Transverse colon (tissue), 3 donors: ENCODE results near the gene CNOT10.

Experiments used
- EP300 ChIP-seq: sonication (generic); formaldehyde crosslinking; IDR thresholded peaks from one replicate; pipeline ENCODE4 v1.6.1; 2017; ENCODE audit warnings: antibody characterized with exemption, low read depth
- POLR2A ChIP-seq: fragments of 450-650 bp; IDR thresholded peaks from one replicate; pipeline ENCODE4 v1.6.1; 2016; ENCODE audit warnings: antibody characterized with exemption, mild to moderate bottlenecking, moderate library complexity
- POLR2AphosphoS5 ChIP-seq, 3 donors: sonication (generic); formaldehyde crosslinking; IDR thresholded peaks; one replicate each; pipeline ENCODE4 v1.6.1; 2016; ENCODE audit warnings: antibody characterized with exemption in 3 of 3

DNA sequence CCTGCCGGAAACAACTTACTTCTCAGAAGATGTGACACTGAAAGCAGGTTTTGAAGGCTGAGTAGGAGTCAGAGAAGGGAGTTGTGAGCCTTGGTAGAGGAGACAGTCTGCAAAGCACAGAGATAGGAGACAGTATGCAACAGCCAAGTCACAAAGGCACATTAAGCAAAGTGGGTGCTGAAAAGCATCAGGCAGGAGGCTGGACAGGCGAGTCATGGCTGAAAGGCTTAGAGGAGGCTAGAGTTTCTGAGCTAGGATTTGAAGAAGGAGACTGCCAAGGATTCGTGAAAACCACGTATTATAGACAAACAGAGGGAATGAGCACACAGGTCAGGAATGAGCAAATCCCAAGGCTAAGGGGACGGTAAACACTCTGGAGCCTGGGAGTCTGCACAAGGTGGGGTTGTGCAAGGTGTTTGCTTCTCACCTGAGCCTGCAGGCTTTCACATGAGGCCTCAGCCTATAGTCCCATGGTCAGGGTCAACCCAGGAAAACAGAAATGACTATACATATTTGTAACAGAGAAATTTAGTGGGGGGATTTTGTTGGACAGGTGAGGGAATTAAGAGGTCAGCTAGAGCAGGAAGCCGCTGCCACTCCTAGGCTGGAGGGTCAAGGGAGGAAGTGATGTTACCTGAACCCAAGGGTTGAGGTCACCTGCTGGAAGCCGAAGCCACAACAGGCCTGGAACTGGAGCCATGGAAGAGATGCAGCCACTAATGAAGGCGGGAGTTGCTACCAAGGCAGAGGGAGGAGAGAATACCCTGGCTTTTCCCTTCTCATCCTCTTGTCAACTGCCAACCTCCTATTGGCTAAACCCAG is 109.7 kb downstream of the CNOT10 start:
- TF ChIP-seq POLR2AphosphoS5 (IDR thresholded peaks at IDR 0.05) (no peak), EP300 (no peak), POLR2A (no peak)
